Stimulated activated CD8-positive, alpha-beta memory T cell treated with anti-CD3 and anti-CD28 coated beads, Interleukin-12 subunit alpha, Interleukin-12 subunit beta, amount 100 ng/mL, for 1 hour (primary cell): ENCODE data around the gene ZC3H18.

ENCODE experiments used
- DNase-seq: peaks from one replicate; pipeline ENCODE4 v3.0.0-alpha.2; 2020; ENCODE audit warnings: low read depth

The ZC3H18 gene

DNA sequence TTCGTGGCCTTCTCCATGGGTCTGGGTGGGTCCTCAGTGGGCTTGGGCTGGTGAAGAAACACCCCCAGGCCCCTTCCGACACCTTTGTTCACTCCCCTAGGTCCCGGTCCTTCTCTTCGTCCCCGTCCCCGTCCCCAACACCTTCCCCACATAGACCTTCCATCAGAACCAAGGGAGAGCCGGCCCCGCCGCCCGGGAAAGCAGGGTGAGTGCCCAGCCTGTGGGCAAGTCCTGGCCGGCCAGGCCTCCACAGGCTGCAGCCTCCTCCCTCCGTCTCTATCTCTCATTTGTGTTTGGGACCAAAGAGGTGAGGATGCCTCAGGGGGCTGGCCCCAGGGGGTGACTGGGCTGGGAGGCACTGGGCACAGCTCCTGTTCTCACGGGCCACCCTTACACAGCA, 53.7 kb downstream of the ZC3H18 start:
- DNase-seq, result no peak

DNA sequence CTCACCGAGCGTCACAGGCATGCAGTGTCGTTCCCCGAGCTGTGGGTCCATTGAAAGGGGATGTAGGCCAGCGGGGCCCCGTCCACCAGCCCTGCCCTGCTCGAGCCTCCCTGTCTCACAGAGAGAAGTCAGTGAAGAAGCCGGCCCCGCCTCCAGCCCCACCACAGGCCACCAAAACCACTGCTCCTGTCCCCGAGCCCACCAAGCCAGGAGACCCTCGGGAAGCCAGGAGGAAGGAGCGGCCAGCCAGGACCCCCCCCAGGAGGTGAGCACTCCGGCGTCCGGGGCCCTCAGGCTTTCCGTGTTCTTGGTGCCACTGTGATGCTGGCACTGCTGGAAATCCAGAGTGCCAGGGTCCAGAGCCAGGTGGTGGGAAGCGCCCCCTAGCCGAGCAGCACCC, 54.3 kb downstream of the ZC3H18 start:
- DNase-seq, result no peak

GRCh38 chr16:88624977-88625576, 54.9 kb downstream of the ZC3H18 start:
- no peak for DNase-seq

- DNase-seq, result no peak
Observed at GRCh38 chr16:88626646-88627045, 56.4 kb downstream of the ZC3H18 start.

DNA sequence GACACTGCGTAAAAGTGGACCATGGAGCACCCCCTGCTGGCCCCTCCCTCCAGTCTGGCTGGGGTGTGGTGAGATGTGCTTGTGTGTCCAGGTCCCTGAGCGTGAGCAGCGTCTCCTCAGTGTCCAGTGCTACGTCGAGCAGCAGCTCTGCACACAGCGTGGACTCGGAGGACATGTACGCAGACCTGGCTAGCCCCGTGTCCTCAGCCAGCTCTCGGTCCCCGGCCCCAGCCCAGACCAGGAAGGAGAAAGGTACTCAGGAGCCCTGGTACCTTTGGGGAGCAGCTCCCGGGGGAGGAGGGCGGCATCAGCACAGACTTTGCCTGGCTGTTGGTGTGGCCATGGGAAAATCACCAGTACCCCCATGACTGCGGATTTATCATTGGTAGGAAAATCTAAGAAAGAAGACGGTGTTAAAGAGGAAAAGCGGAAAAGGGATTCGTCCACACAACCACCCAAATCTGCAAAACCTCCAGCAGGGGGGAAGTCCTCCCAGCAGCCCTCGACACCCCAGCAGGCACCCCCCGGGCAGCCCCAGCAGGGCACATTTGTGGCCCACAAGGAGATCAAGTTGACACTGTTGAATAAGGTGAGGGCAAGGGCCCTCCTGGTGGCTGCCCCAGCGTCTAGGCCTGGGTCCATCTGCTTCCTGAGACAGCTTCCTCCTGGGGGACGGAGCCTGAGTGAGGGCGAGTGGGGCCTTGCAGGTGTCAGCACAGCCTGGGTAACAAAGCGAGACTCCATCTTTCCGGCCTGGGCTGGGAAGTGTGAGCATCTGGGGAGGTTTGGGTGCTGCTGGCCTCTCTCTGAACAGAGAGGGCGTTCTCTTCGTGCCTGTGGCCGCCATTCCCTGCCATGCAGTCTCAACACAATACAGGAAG, 57.6 kb downstream of the ZC3H18 start:
- DNase-seq, result no peak

DNA sequence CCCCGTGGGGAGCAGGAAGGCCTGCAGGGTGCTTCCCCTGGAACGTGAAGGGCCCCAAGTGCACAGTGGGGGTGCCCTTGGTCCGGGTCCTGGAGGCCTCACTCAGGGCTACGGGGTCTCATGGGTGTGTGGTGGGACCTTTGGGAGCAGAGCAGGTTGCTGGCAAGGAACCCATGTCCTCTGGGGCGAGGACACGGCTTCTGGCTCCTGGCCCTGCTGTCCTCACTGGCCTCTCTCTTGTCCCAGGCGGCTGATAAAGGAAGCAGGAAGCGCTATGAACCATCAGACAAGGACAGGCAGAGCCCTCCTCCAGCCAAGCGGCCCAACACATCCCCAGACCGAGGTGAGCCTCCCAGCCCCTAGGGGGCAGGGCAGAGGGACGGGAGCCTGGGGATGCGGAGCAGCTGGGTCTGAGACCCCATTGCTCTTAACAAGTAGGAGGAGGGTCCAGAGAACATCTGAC, 58.3 kb downstream of the ZC3H18 start:
- no peak for DNase-seq

DNA sequence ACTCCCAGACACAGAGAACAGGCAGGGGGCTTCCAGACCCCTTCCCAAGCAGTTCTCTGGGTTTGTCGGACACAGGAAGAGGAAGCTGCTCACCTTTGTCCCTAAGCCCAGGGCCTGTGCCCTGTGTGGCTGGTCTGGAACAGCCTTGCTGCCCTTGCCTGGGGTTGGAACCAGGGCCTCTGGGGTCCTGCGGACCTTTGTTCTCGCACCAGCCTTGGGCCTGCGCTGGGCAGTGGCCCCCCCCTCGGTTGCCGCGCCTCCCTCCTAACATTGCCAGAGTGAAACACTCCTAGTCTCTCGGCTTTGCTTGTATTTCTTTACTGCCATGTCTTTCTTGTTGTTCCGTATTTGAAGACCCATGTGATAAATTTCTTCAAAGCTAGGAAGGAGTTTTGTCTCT, 59.6 kb downstream of the ZC3H18 start:
- DNase-seq, result no peak

DNA sequence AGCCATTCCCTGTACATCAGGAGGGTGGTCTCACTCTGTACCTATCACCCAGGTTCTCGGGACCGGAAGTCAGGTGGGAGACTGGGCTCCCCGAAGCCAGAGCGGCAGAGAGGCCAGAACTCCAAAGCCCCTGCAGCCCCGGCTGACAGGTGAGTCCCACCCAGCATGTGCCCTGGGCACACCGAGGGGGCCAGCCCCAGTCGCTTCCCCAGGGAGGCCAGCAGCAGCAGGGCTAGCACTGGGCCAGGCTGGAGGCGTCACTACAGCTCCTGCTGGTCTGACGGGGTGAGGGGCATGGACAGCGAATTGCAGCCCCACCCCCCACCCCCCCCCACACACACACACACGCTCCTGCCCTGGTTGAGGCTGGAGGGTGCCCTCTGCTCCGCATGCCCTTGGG, 60.2 kb downstream of the ZC3H18 start:
- no peak for DNase-seq

DNA sequence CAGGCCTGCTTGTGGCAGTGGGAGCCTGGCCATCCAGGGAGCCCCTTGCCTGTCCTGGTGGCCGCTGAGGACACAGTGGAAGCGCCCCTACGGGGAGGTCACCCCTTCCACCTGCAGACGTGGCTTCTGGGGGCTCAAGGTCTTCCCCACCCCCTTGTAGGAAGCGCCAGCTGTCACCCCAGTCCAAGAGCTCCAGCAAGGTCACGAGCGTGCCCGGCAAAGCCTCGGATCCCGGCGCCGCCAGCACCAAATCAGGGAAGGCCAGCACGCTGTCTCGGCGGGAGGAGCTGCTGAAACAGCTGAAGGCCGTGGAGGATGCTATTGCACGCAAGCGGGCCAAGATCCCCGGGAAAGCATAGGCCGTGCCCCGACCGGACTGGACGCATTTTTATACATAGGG, 60.7 kb downstream of the ZC3H18 start:
- DNase-seq, result no peak

GRCh38 chr16:88631384-88631783, 61.2 kb downstream of the ZC3H18 start:
- no peak for DNase-seq

DNA sequence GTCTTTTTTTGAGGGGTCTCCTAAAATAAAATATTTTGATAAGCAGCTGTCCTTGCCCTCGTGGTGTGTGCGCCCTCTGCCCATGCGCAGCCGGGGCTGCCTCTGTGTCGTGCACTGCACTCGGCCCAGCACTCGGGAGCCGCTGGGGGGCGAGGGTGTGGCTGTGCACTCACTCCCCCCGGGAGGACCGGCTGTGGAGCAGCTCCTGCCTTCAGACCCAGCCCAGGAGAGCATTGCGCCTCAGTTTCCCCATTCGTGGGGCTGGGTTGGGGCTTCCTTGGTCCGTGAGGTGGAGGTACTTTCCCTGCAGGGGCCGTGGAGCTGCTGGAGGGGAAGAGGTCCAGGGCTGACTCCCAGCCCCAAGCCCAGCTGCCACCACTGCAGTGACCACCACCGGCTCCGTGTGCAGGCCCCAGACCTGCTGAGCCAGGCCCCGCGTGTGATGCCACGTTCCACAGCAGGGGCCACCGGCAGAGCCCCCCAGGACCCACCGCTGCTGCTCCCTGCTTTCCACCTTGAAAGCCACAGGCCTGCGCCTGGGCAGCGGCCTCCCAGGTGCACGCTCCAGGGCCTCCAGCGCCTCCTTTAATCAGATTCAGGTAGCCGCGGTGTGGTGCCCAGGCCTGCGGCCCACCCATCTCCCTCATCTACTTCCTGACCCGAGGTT, 61.9 kb downstream of the ZC3H18 start:
- DNase-seq, result no peak

DNA sequence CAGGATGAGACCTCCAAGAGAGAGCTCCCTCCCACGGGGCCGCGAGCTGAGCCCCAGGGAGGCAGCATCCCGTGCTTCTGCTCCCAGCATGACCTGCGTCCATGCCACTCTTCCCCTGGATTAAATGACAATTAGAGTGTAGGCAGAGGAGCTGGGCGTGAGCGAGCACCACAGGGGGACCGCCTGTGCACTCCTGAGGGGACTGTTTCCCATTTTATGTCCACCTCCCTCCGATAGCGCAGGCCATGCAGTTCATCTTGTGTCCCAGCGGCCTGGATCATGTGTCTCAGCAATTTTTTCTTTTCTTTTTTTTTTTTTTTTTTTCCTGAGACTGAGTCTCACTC, 62.4 kb downstream of the ZC3H18 start:
- no peak for DNase-seq

- no peak for DNase-seq
Observed at GRCh38 chr16:88633684-88634140, 63.5 kb downstream of the ZC3H18 start.

DNA sequence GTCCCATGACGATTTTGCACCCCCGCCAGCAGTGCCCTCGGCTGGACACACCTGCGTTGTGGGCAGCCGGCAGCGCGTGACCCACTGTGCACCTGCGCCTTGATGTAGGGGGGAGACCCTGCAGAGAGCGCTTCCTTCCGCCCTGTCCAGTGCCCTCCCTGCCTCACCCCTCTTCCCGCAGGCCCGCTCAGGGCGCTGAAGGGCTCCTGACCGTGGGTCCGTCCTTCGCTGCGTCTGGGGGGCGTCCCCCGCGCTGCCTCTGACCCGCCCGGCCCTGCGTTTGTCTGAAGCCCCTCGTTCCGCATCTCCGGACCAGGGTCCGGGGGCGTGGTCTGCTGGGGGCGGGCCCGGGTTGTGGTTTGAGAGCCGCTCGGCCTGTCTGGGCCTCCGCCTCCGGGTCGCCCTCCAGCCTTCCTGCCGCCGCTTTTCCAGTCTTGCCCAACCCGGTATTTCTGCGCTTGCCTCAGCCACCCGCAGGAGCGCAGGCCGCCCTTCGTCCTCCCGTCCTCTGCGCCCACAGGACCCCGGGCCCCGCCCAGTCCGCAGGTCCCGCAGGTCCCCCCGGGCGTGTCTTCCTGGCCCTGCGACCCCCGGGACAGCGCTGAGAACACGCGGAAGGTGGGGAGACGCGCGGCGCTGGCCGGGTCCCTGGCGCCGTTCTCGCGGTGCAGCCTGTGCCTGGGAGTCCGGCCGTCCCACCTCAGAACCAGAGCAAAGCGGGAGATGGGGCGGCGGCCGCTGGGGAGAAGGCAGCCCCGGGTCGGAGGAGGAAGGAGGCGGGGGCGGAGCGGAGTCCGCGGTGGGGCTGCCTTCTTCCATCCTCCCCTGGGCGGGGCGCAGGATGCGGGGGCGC, 64.2 kb downstream of the ZC3H18 start:
- DNase-seq, result peak; percentile 39

GRCh38 chr16:88634994-88635670, 64.9 kb downstream of the ZC3H18 start:
- DNase-seq, result no peak

DNA sequence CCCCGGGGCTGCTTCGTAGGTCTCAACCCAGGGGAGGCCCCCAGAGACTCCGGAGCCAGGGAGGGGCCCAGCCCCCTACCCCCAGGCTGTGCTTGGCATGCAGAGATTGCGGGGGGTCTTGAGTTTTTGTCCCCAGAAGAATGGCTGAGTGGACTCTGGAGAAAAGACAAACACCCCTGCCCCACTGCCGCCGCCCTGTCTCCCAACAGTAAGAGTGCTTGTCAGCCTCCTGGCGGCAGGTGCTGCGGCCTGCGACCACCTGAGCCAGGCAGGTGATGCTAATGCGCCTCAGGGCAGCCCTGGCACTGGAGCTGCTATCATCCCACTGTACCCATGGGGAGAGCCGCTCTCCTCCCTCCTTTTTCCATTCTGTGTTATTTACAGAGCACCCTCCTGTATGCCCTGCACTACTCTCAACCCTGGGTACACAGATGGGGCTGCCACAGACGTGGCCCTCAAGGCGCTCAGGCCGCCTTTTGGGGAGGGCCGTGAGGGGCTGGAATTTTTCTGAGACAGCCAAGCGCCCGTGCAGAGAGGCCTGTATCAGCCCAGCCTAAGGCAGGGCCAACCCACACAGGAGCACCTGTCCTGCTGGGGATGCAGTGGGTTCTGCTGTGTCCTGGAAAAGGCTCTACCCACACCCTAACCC, 65.6 kb downstream of the ZC3H18 start:
- no peak for DNase-seq

GRCh38 chr16:88636488-88637265, 66.5 kb downstream of the ZC3H18 start:
- DNase-seq, result no peak

DNA sequence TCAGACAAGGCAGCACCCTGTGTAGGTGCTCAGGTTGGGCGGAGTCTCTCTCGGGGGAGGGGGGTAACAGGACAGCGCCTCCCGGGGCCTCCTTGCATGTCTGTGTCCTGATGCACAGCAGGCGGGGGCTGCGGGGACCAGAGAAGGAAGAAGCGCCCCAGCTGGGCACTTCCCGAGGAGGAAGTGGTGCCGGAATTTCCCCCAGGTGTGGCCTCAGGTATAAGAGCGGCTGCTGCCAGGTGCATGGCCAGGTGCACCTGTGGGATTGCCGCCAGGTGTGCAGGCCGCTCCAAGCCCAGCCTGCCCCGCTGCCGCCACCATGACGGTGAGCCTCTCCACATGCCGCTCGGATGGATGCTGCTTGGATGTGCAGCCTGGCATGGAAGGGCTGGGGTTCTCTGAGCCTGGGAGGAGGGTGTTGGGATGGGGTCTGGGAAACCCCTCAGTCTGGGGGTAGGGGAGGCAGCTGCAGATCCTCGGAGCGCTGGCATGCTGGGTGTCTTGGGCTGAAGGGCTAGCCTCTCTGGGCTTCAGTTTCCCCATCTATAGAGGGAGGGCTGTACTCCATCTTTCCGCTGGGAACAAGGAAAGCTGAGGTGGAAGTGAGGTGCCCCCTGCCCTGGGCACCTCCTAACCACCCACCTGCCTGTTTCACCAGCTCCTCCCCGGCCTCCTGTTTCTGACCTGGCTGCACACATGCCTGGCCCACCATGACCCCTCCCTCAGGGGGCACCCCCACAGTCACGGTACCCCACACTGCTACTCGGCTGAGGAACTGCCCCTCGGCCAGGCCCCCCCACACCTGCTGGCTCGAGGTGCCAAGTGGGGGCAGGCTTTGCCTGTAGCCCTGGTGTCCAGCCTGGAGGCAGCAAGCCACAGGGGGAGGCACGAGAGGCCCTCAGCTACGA, 68.4 kb downstream of the ZC3H18 start, which contains the start of gene IL17C:
IL17C (plus strand) TSS at position 250 of the 908 bp plus-strand sequence; CDS start at position 320, 70 bp downstream.
- DNase-seq, result no peak
